GM12878 (cell line): ENCODE measurements around the gene VEGFB. TPM values are rescaled to one million over a fixed set of nuclear protein-coding genes. Genes with fewer than 3 reads are reported as not detected.

Experiments
- ASH2L ChIP-seq: fragments of 300-600, 200-600 bp; sonication (generic); IDR thresholded peaks from 2 replicates; pipeline ENCODE4 v1.6.1; 2017; ENCODE audit warnings: low read depth, mild to moderate bottlenecking, borderline replicate concordance
- ATF2 ChIP-seq: IDR thresholded peaks from 2 replicates; pipeline ENCODE4 v1.6.1; 2012; ENCODE audit warnings: low read length, inconsistent platforms
- ATF3 ChIP-seq: IDR thresholded peaks from 2 replicates; pipeline ENCODE4 v1.6.1; 2011; ENCODE audit warnings: low read depth, mild to moderate bottlenecking, low read length, moderate library complexity, borderline replicate concordance; ENCODE audit errors: extremely low read depth
- BCL3 ChIP-seq: IDR thresholded peaks from 2 replicates; pipeline ENCODE4 v1.6.1; 2011; ENCODE audit warnings: borderline replicate concordance, low read depth, mild to moderate bottlenecking, moderate library complexity, low read length; ENCODE audit not compliant: insufficient read depth, poor library complexity, severe bottlenecking
- ETV6 ChIP-seq, 2 experiments: fragments of 450-650 bp in 1 of 2; IDR thresholded peaks in 1 of 2; conservative IDR thresholded peaks in 1 of 2; 2 replicates each; pipeline ENCODE4 v1.6.1; 2014; ENCODE audit warnings: antibody characterized with exemption in 1 of 2, borderline replicate concordance in 1 of 2, low read depth in 1 of 2, mild to moderate bottlenecking in 1 of 2, moderate library complexity in 1 of 2
- HSF1 ChIP-seq: fragments of 150-350 bp; IDR thresholded peaks from 2 replicates; pipeline ENCODE4 v1.6.1; 2014; ENCODE audit warnings: mild to moderate bottlenecking, low read depth, low read length
- IRF4 ChIP-seq: IDR thresholded peaks from 2 replicates; pipeline ENCODE4 v1.6.1; 2011; ENCODE audit warnings: low read depth, low read length
- JUNB ChIP-seq: IDR thresholded peaks from 2 replicates; pipeline ENCODE4 v1.6.1; 2016; ENCODE audit warnings: antibody characterized with exemption, mild to moderate bottlenecking
- MEF2A ChIP-seq: IDR thresholded peaks from 2 replicates; pipeline ENCODE4 v1.6.1; 2011; ENCODE audit warnings: low read depth, mild to moderate bottlenecking, low read length, moderate library complexity; ENCODE audit not compliant: insufficient read depth
- MTA2 ChIP-seq: fragments of 450-650 bp; IDR thresholded peaks from 2 replicates; pipeline ENCODE4 v1.6.1; 2016; ENCODE audit warnings: low read depth, mild to moderate bottlenecking, moderate library complexity
- RELB ChIP-seq: fragments of 450-650 bp; IDR thresholded peaks from 2 replicates; pipeline ENCODE4 v1.6.1; 2017; ENCODE audit warnings: low read depth, mild to moderate bottlenecking, moderate library complexity
- REST ChIP-seq: IDR thresholded peaks from 2 replicates; pipeline ENCODE4 v1.6.1; 2012; ENCODE audit warnings: mild to moderate bottlenecking, low read depth, low read length
- YBX1 ChIP-seq: fragments of 450-650 bp; IDR thresholded peaks from 2 replicates; pipeline ENCODE4 v1.6.1; 2016; ENCODE audit warnings: antibody characterized with exemption
- YY1 ChIP-seq: IDR thresholded peaks from 2 replicates; pipeline ENCODE4 v1.6.1; 2011; ENCODE audit warnings: low read depth, mild to moderate bottlenecking, low read length
- ZNF274 ChIP-seq: IDR thresholded peaks from one replicate; pipeline ENCODE4 v1.8.0; 2011; ENCODE audit not compliant: insufficient read length, insufficient read depth
- polyA plus RNA-seq, 11 experiments: library from polyadenylated mRNA; depleted of rRNA in 4 of 11; unstranded in 6 of 11; stranded (reverse) in 5 of 11; fragments of >200 nt; fragmentation: Nextera tagmentation in 4 of 11; fragmentation: Illumina TruSeq in 1 of 11; extraction: Ambion mirVana in 4 of 11; extraction: Trizol in 1 of 11; gene quantifications; 1 replicate in 1 of 11; 2 replicates in 10 of 11; pipeline versions ENCODE4 v1.2.1 to v1.2.3, GENCODE V29; 2011 to 2016; ENCODE audit warnings: inconsistent platforms in 2 of 11, missing spikeins in 2 of 11, low read depth in 1 of 11
- total RNA-seq, 4 experiments: library from RNA; depleted of rRNA in 3 of 4; stranded (reverse); fragments of >200 nt in 3 of 4; fragmentation: Illumina TruSeq in 1 of 4; extraction: Trizol in 1 of 4; gene quantifications; 2 replicates each; pipeline versions ENCODE4 v1.2.1 to v1.2.3, GENCODE V29; 2013 to 2021

The VEGFB gene
- total and polyA plus RNA-seq, 10 of the 15 experiments (the other 5 are each of a cell fraction or from before 2014, with no cell fraction given), result 7.0 to 75.8 (median 20.3) TPM

- no peak for TF ChIP-seq ATF2
- no peak for TF ChIP-seq HSF1
- no peak for TF ChIP-seq ZNF274
- TF ChIP-seq YY1, result peak; percentile 65; the same call in 1 of the 2 replicates
- no peak for TF ChIP-seq BCL3
- no peak for TF ChIP-seq YBX1
- TF ChIP-seq RELB, result no peak
- TF ChIP-seq MTA2, result no peak
- no peak for TF ChIP-seq IRF4
- TF ChIP-seq MEF2A, result no peak
- TF ChIP-seq ETV6 (conservative IDR thresholded peaks at IDR 0.05 in 1 of 2, IDR thresholded peaks at IDR 0.05 in 1 of 2; ENCODE audit: borderline replicate concordance in 1 of 2, low read depth in 1 of 2), result no peak
- no peak for TF ChIP-seq REST
- TF ChIP-seq ATF3, result peak; percentile 9; the same call in 1 of the 2 replicates
- TF ChIP-seq JUNB, result no peak
- TF ChIP-seq ASH2L, result no peak
These were observed 49.1 kb upstream of the VEGFB start (continued) for GRCh38 chr11:64185175-64185692.
